SK-N-SH treated with all-trans-retinoic acid at 6 μM for 48 hours (cell line): ENCODE data around the gene NUBPL.

Experiments used
- ATAC-seq: fragments of 200-7000 bp; cut with Tn5 transposase; 3 replicates; pipeline ENCODE4 v1.9.1; 2020; ENCODE audit warnings: mild to moderate bottlenecking, moderate library complexity
- ARNTL ChIP-seq: fragments of 450-650 bp; formaldehyde crosslinking; IDR thresholded peaks from 2 replicates; pipeline ENCODE4 v1.5.0; 2020; ENCODE audit warnings: low read depth, mild to moderate bottlenecking, moderate library complexity, borderline replicate concordance
- BACH2 ChIP-seq: fragments of 250-450 bp; sonication (Bioruptor Pico); IDR thresholded peaks from 2 replicates; pipeline ENCODE4 v1.9.0; 2021; ENCODE audit warnings: mild to moderate bottlenecking, borderline replicate concordance
- CREB5 ChIP-seq: fragments of 250-450 bp; sonication (Bioruptor Pico); IDR thresholded peaks from 2 replicates; pipeline ENCODE4 v1.5.1; 2020; ENCODE audit warnings: low read depth, mild to moderate bottlenecking, moderate library complexity
- CSDC2 ChIP-seq: fragments of 250-450 bp; sonication (Bioruptor Pico); IDR thresholded peaks from 2 replicates; pipeline ENCODE4 v1.5.0; 2020; ENCODE audit warnings: mild to moderate bottlenecking, moderate library complexity
- ESRRG ChIP-seq: fragments of 250-450 bp; sonication (Bioruptor Pico); IDR thresholded peaks from 2 replicates; pipeline ENCODE4 v1.6.1; 2021; ENCODE audit warnings: mild to moderate bottlenecking
- GLIS3 ChIP-seq: fragments of 250-450 bp; sonication (Bioruptor Pico); IDR thresholded peaks from 2 replicates; pipeline ENCODE4 v1.5.0; 2020; ENCODE audit warnings: mild to moderate bottlenecking, moderate library complexity
- ISL1 ChIP-seq: fragments of 250-450 bp; sonication (Bioruptor Pico); IDR thresholded peaks from 2 replicates; pipeline ENCODE4 v2.1.2; 2022; ENCODE audit warnings: mild to moderate bottlenecking, moderate library complexity
- OSR1 ChIP-seq: fragments of 250-450 bp; sonication (Bioruptor Pico); IDR thresholded peaks from 2 replicates; pipeline ENCODE4 v1.8.0; 2022; ENCODE audit warnings: moderate library complexity, mild to moderate bottlenecking, inconsistent platforms
- PPARA ChIP-seq: fragments of 250-450 bp; sonication (Bioruptor Pico); IDR thresholded peaks from 2 replicates; pipeline ENCODE4 v1.5.0; 2020; ENCODE audit warnings: mild to moderate bottlenecking, borderline replicate concordance
- RARB ChIP-seq: fragments of 250-450 bp; sonication (Bioruptor Pico); IDR thresholded peaks from 2 replicates; pipeline ENCODE4 v1.8.0; 2021; ENCODE audit warnings: mild to moderate bottlenecking, moderate library complexity
- SNAI2 ChIP-seq: fragments of 250-450 bp; sonication (Bioruptor Pico); IDR thresholded peaks from 2 replicates; pipeline ENCODE4 v1.5.0; 2020; ENCODE audit warnings: mild to moderate bottlenecking, moderate library complexity
- TCF4 ChIP-seq: fragments of 250-450 bp; sonication (Bioruptor Pico); IDR thresholded peaks from 2 replicates; pipeline ENCODE4 v1.8.0; 2021; ENCODE audit warnings: mild to moderate bottlenecking, moderate library complexity, borderline replicate concordance
- TOX ChIP-seq: fragments of 250-450 bp; sonication (Bioruptor Pico); IDR thresholded peaks from 2 replicates; pipeline ENCODE4 v1.8.0; 2021; ENCODE audit warnings: mild to moderate bottlenecking, moderate library complexity, borderline replicate concordance
- ZC3H10 ChIP-seq: fragments of 250-450 bp; sonication (Bioruptor Pico); IDR thresholded peaks from 2 replicates; pipeline ENCODE4 v1.5.1; 2021; ENCODE audit warnings: mild to moderate bottlenecking, moderate library complexity
- ZFP30 ChIP-seq: fragments of 450-650 bp; formaldehyde crosslinking; IDR thresholded peaks from 2 replicates; pipeline ENCODE4 v1.5.0; 2022; ENCODE audit warnings: mild to moderate bottlenecking, moderate library complexity
- ZNF565 ChIP-seq: fragments of 450-650 bp; formaldehyde crosslinking; conservative IDR thresholded peaks from 2 replicates; pipeline ENCODE4 v1.5.0; 2020; ENCODE audit warnings: low read depth, mild to moderate bottlenecking, moderate library complexity
- ZNF70 ChIP-seq: fragments of 450-650 bp; formaldehyde crosslinking; IDR thresholded peaks from 2 replicates; pipeline ENCODE4 v1.5.0; 2020; ENCODE audit warnings: mild to moderate bottlenecking, moderate library complexity
- ZNF8 ChIP-seq: fragments of 450-650 bp; formaldehyde crosslinking; IDR thresholded peaks from 2 replicates; pipeline ENCODE4 v1.5.0; 2020; ENCODE audit warnings: mild to moderate bottlenecking, moderate library complexity
- TF ChIP-seq, protein P1 (sequence below): fragments of 250-450 bp; sonication (Bioruptor Pico); IDR thresholded peaks from 2 replicates; pipeline ENCODE4 v1.8.0; 2020; ENCODE audit warnings: mild to moderate bottlenecking, moderate library complexity, borderline replicate concordance
- TF ChIP-seq, protein P2 (sequence below): fragments of 250-450 bp; sonication (Bioruptor Pico); IDR thresholded peaks from 2 replicates; pipeline ENCODE4 v1.5.1; 2021; ENCODE audit warnings: mild to moderate bottlenecking, moderate library complexity
- TF ChIP-seq, protein P3 (sequence below): fragments of 250-450 bp; sonication (Bioruptor Pico); IDR thresholded peaks from 2 replicates; pipeline ENCODE4 v1.8.0; 2021; ENCODE audit warnings: low read depth, mild to moderate bottlenecking, moderate library complexity, borderline replicate concordance

Gene NUBPL

DNA sequence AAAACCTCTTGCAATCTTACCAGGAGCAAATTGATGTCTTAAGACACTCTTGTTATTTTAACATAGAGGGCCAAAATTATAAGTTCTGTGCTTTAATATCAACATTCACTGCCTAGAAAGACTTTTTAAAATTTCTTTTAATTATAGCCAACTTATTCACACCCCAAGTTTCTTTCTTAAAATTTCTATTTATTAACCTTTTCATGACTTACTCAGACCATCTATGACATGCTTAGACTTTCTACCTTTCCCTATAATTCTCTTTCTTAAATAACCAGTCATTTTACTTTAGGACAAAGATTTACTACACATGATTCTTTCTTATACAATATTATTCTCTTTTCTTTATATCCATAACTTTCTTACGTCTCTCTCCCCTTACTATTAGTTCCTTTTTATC lies 220.4 kb downstream of the NUBPL start:
- no peak for ATAC-seq
- no peak for TF ChIP-seq TOX (CRISPR knock-in tag)
- no peak for TF ChIP-seq PPARA (CRISPR knock-in tag)
- no peak for TF ChIP-seq ARNTL
- TF ChIP-seq, protein P1, sequence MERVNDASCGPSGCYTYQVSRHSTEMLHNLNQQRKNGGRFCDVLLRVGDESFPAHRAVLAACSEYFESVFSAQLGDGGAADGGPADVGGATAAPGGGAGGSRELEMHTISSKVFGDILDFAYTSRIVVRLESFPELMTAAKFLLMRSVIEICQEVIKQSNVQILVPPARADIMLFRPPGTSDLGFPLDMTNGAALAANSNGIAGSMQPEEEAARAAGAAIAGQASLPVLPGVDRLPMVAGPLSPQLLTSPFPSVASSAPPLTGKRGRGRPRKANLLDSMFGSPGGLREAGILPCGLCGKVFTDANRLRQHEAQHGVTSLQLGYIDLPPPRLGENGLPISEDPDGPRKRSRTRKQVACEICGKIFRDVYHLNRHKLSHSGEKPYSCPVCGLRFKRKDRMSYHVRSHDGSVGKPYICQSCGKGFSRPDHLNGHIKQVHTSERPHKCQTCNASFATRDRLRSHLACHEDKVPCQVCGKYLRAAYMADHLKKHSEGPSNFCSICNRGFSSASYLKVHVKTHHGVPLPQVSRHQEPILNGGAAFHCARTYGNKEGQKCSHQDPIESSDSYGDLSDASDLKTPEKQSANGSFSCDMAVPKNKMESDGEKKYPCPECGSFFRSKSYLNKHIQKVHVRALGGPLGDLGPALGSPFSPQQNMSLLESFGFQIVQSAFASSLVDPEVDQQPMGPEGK = no peak
- no peak for TF ChIP-seq RARB (CRISPR knock-in tag)
- no peak for TF ChIP-seq OSR1 (CRISPR knock-in tag)
- TF ChIP-seq ZNF70 = no peak
- TF ChIP-seq, protein P2, sequence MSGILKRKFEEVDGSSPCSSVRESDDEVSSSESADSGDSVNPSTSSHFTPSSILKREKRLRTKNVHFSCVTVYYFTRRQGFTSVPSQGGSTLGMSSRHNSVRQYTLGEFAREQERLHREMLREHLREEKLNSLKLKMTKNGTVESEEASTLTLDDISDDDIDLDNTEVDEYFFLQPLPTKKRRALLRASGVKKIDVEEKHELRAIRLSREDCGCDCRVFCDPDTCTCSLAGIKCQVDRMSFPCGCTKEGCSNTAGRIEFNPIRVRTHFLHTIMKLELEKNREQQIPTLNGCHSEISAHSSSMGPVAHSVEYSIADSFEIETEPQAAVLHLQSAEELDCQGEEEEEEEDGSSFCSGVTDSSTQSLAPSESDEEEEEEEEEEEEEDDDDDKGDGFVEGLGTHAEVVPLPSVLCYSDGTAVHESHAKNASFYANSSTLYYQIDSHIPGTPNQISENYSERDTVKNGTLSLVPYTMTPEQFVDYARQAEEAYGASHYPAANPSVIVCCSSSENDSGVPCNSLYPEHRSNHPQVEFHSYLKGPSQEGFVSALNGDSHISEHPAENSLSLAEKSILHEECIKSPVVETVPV (CRISPR knock-in tag) = no peak
- TF ChIP-seq ESRRG (CRISPR knock-in tag) = no peak
- no peak for TF ChIP-seq ZNF565
- no peak for TF ChIP-seq CSDC2 (CRISPR knock-in tag)
- TF ChIP-seq BACH2 (CRISPR knock-in tag) = no peak

DNA sequence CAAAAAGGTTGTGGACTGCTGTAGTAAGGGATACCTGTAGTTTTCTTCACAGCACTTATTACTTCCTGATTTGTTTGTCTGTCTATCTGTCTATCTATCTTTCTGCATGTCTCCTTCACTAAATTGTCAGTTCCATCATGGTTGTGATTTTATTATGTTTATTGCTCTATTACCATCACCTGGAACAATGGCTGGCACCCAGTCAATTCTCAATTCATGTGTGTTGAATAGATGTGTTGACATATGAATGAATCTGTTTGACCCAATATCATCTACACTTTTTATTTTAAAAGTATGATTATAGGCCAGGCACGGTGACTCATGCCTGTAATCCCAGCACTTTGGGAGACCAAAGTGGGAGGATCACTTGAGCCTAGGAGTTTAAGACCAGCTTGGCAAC lies 224.4 kb downstream of the NUBPL start:
- TF ChIP-seq ZC3H10 (CRISPR knock-in tag) (no peak), BACH2 (CRISPR knock-in tag) (no peak), PPARA (CRISPR knock-in tag) (no peak), RARB (CRISPR knock-in tag) (no peak), SNAI2 (CRISPR knock-in tag) (no peak), ISL1 (CRISPR knock-in tag) (no peak), CREB5 (CRISPR knock-in tag) (no peak), ARNTL (no peak), GLIS3 (CRISPR knock-in tag) (no peak), TCF4 (CRISPR knock-in tag) (no peak), ESRRG (CRISPR knock-in tag) (no peak), TOX (CRISPR knock-in tag) (no peak), ZNF565 (no peak), ZFP30 (CRISPR knock-in tag) (no peak), ZNF8 (CRISPR knock-in tag) (no peak), CSDC2 (CRISPR knock-in tag) (no peak), ZNF70 (no peak)
- TF ChIP-seq, protein P3, sequence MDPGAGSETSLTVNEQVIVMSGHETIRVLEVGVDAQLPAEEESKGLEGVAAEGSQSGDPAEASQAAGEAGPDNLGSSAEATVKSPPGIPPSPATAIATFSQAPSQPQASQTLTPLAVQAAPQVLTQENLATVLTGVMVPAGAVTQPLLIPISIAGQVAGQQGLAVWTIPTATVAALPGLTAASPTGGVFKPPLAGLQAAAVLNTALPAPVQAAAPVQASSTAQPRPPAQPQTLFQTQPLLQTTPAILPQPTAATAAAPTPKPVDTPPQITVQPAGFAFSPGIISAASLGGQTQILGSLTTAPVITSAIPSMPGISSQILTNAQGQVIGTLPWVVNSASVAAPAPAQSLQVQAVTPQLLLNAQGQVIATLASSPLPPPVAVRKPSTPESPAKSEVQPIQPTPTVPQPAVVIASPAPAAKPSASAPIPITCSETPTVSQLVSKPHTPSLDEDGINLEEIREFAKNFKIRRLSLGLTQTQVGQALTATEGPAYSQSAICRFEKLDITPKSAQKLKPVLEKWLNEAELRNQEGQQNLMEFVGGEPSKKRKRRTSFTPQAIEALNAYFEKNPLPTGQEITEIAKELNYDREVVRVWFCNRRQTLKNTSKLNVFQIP = no peak
- TF ChIP-seq, protein P1 = no peak
- ATAC-seq = no peak

DNA sequence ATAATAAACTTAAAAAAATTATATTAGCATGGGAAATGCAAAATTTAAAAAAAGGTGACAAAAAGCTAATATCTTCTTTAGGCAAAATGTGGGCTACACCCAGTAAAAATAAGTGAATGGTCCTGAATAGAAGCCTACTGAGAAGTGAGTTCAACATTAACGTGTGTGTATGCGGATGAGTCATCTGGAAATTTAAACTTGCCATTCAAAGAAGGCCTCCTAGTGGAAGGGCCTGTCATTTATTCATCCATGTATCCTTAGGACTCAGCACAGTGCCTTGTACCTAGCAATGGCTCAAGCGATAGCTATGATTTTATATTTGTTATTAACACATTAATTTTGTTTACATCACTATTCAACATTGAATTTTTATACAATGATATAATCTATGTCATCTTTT lies 226.2 kb downstream of the NUBPL start:
- no peak for ATAC-seq
- TF ChIP-seq GLIS3 (CRISPR knock-in tag) (no peak), ESRRG (CRISPR knock-in tag) (no peak), ISL1 (CRISPR knock-in tag) (no peak), RARB (CRISPR knock-in tag) (no peak)

DNA sequence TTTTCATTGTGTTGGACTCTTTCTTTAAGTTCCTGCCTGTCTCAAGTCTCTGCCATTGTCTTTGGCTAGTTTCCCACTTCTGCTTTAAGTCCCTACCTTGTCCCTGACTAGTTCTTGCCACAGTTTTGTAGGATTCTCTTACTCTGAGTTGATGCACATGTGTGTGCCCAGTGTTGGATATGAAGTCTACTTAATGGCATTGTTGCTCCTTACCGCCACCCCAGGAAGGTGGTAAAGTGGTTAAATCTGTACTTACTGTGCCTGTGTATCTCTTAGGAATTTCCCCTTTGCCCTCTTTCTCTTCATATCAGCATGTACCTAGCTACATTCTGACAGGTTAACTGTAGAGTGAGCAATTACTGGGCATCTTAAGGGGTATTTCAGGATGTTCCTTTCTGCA lies 227.1 kb downstream of the NUBPL start:
- no peak for ATAC-seq
- TF ChIP-seq GLIS3 (CRISPR knock-in tag) = no peak
- TF ChIP-seq RARB (CRISPR knock-in tag) = no peak
- TF ChIP-seq OSR1 (CRISPR knock-in tag) = no peak
- no peak for TF ChIP-seq ZC3H10 (CRISPR knock-in tag)
- TF ChIP-seq, protein P3 = no peak
- no peak for TF ChIP-seq ARNTL
- no peak for TF ChIP-seq ZNF565
- no peak for TF ChIP-seq BACH2 (CRISPR knock-in tag)
- TF ChIP-seq ZFP30 (CRISPR knock-in tag) = no peak
- no peak for TF ChIP-seq CSDC2 (CRISPR knock-in tag)
- no peak for TF ChIP-seq ISL1 (CRISPR knock-in tag)
- TF ChIP-seq, protein P2 (CRISPR knock-in tag) = no peak
- TF ChIP-seq, protein P1 = no peak
